Gastrocnemius medialis (tissue), 4 donors: Measurements from ENCODE around the gene NPAS3.

Source experiments
- POLR2A ChIP-seq, 2 donors: fragments of 450-650 bp; IDR thresholded peaks; one replicate each; pipeline ENCODE4 v1.6.1; 2017; ENCODE audit warnings: antibody characterized with exemption in 2 of 2, mild to moderate bottlenecking in 2 of 2, moderate library complexity in 2 of 2
- TF ChIP-seq, protein P1 (sequence below), 5 experiments: fragments of 450-650 bp in 3 of 5; fragments of 200-600 bp in 2 of 5; sonication (generic) in 2 of 5; IDR thresholded peaks in 4 of 5; conservative IDR thresholded peaks in 1 of 5; 1 replicate in 4 of 5; 2 replicates in 1 of 5; pipeline ENCODE4 v1.5.1; 2016 to 2019; ENCODE audit warnings: antibody characterized with exemption in 5 of 5, mild to moderate bottlenecking in 3 of 5, moderate library complexity in 3 of 5

DNA sequence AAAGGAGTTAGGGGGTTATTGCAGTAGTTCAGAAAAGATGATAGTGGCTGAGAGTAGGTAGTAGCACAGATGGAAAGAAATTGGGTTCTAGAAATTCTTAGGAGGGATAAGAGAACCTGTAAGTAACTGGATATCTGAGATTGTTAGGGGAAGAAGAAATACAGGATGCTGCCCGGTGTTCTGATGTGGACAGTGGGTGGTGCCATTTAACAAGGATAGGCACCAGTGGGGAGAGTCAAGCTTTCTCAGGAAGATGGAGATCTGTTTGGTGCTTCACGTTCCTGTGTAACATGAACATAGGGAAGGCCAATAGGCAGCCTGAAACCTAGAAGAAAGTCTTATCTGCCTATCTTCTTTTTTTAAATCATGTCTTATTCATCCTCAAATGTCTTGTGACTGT lies 245.9 kb downstream of the NPAS3 start:
- TF ChIP-seq, protein P1, sequence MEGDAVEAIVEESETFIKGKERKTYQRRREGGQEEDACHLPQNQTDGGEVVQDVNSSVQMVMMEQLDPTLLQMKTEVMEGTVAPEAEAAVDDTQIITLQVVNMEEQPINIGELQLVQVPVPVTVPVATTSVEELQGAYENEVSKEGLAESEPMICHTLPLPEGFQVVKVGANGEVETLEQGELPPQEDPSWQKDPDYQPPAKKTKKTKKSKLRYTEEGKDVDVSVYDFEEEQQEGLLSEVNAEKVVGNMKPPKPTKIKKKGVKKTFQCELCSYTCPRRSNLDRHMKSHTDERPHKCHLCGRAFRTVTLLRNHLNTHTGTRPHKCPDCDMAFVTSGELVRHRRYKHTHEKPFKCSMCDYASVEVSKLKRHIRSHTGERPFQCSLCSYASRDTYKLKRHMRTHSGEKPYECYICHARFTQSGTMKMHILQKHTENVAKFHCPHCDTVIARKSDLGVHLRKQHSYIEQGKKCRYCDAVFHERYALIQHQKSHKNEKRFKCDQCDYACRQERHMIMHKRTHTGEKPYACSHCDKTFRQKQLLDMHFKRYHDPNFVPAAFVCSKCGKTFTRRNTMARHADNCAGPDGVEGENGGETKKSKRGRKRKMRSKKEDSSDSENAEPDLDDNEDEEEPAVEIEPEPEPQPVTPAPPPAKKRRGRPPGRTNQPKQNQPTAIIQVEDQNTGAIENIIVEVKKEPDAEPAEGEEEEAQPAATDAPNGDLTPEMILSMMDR (IDR thresholded peaks at IDR 0.05 in 4 of 5, conservative IDR thresholded peaks at IDR 0.05 in 1 of 5) = no peak
- no peak for TF ChIP-seq POLR2A (IDR thresholded peaks at IDR 0.05)
